ENCODE data around the gene NCOA1. TPM values are rescaled to one million over a fixed set of nuclear protein-coding genes. Genes with fewer than 3 reads are reported as not detected.

Gene NCOA1
- total RNA-seq, 4 donors from 2014 or later, result 33.9 to 91.2 (median 60.1) TPM

GRCh38 chr2:24474053-24474452 lies 17.0 kb upstream of the NCOA1 start:
- DNase-seq, result no peak
- in situ Hi-C loops (cut with MboI; ENCODE audit: low sequenced_read_pairs in 4 of 4) (no loop called here), intact Hi-C loops (cut with DNase I; ENCODE audit: low total_unique reads) (no loop called here)
- no peak for ATAC-seq
- H3K27ac ChIP-seq, result no peak overlapping the region
- no peaks in the 10 kb centered on the region for H3K27me3 ChIP-seq
- H3K4me1 ChIP-seq, result no peaks in the 10 kb centered on the region
- no peaks in the 10 kb centered on the region for H3K9me3 ChIP-seq
- H3K4me3 ChIP-seq, result no peak overlapping the region
- TF ChIP-seq, protein P1, sequence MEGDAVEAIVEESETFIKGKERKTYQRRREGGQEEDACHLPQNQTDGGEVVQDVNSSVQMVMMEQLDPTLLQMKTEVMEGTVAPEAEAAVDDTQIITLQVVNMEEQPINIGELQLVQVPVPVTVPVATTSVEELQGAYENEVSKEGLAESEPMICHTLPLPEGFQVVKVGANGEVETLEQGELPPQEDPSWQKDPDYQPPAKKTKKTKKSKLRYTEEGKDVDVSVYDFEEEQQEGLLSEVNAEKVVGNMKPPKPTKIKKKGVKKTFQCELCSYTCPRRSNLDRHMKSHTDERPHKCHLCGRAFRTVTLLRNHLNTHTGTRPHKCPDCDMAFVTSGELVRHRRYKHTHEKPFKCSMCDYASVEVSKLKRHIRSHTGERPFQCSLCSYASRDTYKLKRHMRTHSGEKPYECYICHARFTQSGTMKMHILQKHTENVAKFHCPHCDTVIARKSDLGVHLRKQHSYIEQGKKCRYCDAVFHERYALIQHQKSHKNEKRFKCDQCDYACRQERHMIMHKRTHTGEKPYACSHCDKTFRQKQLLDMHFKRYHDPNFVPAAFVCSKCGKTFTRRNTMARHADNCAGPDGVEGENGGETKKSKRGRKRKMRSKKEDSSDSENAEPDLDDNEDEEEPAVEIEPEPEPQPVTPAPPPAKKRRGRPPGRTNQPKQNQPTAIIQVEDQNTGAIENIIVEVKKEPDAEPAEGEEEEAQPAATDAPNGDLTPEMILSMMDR (IDR thresholded peaks at IDR 0.05 in 4 of 5, conservative IDR thresholded peaks at IDR 0.05 in 1 of 5), result no peak
- TF ChIP-seq POLR2A (IDR thresholded peaks at IDR 0.05), result no peak
- H3K36me3 ChIP-seq, result no peaks in the 10 kb centered on the region

DNA sequence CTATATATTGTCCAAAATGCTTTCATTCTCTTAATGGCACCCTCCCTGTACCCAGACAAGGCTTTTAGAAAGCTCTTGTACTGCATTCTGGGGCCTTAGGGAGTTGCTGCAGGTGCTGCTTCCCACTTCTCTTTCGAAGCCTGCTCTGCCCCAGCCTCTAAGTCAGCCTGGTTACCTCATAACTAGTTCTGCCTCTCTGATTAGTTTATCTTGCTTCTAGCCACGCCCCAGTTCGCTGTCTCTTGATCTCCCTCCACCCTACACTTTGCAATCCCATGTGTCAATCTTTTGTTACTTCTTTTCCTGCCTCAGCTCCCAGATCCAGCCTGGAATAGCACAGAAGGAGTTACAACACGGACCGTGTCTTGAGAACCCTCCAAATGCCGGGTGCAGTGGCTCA lies 13.8 kb upstream of the NCOA1 start:
- in situ Hi-C loops (cut with MboI; ENCODE audit: low sequenced_read_pairs in 4 of 4), result no loop called here
- ATAC-seq (no peak), DNase-seq (no peak)
- no peaks in the 10 kb centered on the region for H3K4me1 ChIP-seq
- H3K4me3 ChIP-seq, result no peak overlapping the region
- TF ChIP-seq, protein P1 (IDR thresholded peaks at IDR 0.05 in 4 of 5, conservative IDR thresholded peaks at IDR 0.05 in 1 of 5), result no peak
- TF ChIP-seq POLR2A (IDR thresholded peaks at IDR 0.05), result no peak
- no peaks in the 10 kb centered on the region for H3K9me3 ChIP-seq
- H3K27me3 ChIP-seq, result no peaks in the 10 kb centered on the region
- no peaks in the 10 kb centered on the region for H3K36me3 ChIP-seq
- intact Hi-C loops (cut with DNase I; ENCODE audit: low total_unique reads), result no loop called here
- H3K27ac ChIP-seq, result no peak overlapping the region

GRCh38 chr2:24478243-24478642 lies 12.8 kb upstream of the NCOA1 start:
- intact Hi-C loops (cut with DNase I; ENCODE audit: low total_unique reads), result no loop called here
- no peak for ATAC-seq
- in situ Hi-C loops (cut with MboI; ENCODE audit: low sequenced_read_pairs in 4 of 4), result no loop called here

GRCh38 chr2:24480245-24480644 lies 10.8 kb upstream of the NCOA1 start:
- Histone ChIP-seq H3K9me3 (no peaks in the 10 kb centered on the region), H3K36me3 (no peaks in the 10 kb centered on the region), H3K27ac (no peak overlapping the region), H3K4me1 (no peaks in the 10 kb centered on the region), H3K27me3 (no peaks in the 10 kb centered on the region), H3K4me3 (no peak overlapping the region)
- ATAC-seq (no peak), DNase-seq (no peak)
- intact Hi-C loops (cut with DNase I; ENCODE audit: low total_unique reads) (no loop called here), in situ Hi-C loops (cut with MboI; ENCODE audit: low sequenced_read_pairs in 4 of 4) (no loop called here)
- TF ChIP-seq, protein P1 (IDR thresholded peaks at IDR 0.05 in 4 of 5, conservative IDR thresholded peaks at IDR 0.05 in 1 of 5), result no peak
- TF ChIP-seq POLR2A (IDR thresholded peaks at IDR 0.05), result no peak

More at GRCh38 chr2:24478243-24478642, 12.8 kb upstream of the NCOA1 start:
- Histone ChIP-seq H3K4me1 (no peaks in the 10 kb centered on the region), H3K4me3 (no peak overlapping the region), H3K27ac (no peak overlapping the region), H3K9me3 (no peaks in the 10 kb centered on the region), H3K36me3 (no peaks in the 10 kb centered on the region), H3K27me3 (no peaks in the 10 kb centered on the region)
- DNase-seq, result no peak
- TF ChIP-seq, protein P1 (IDR thresholded peaks at IDR 0.05 in 4 of 5, conservative IDR thresholded peaks at IDR 0.05 in 1 of 5), result no peak
- no peak for TF ChIP-seq POLR2A (IDR thresholded peaks at IDR 0.05)

DNA sequence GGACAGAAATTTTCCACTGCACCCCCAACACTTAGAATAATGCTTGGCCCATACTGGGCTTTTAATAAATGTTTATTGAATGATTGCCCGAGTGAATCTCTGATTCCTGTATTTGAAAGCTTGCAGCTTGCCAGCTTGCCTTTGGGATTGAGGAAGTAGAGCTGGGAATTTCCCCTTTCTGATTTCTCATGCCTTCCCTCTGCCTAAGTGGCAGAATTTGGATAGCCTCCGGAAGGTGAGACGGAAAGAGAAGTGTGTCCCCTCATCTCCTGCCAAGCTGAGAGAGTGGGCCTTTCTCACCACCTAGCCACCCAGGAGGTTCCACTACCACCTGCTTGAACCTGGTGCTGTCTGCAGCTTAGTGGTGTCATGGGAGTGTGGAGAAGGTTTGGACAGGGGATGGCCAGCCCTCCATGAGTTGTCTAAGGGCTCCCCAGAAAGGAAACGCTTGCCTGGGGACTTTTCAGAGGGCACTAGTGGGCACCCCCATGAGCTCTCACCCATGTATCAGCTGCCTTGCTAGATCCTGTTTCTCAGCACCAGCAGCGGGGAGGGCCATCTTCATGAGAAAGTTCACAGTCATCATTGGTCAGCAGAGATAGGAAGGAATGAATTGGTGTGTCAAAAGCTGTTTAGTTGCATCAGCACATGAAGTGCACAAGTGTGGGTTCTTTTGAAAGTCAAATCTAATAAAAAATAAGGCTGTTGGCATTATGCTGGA lies 8.6 kb upstream of the NCOA1 start:
- intact Hi-C loops (cut with DNase I; ENCODE audit: low total_unique reads) (no loop called here), in situ Hi-C loops (cut with MboI; ENCODE audit: low sequenced_read_pairs in 4 of 4) (no loop called here)
- DNase-seq (no peak), ATAC-seq (no peak)
- Histone ChIP-seq H3K4me3 (no peak overlapping the region), H3K4me1 (no peaks in the 10 kb centered on the region), H3K36me3 (no peaks in the 10 kb centered on the region), H3K9me3 (no peaks in the 10 kb centered on the region), H3K27ac (no peak overlapping the region), H3K27me3 (no peaks in the 10 kb centered on the region)
- TF ChIP-seq POLR2A (IDR thresholded peaks at IDR 0.05), result no peak
- TF ChIP-seq, protein P1 (IDR thresholded peaks at IDR 0.05 in 4 of 5, conservative IDR thresholded peaks at IDR 0.05 in 1 of 5), result no peak
